OCI-LY7 (cell line): ENCODE measurements around the gene TOP1. TPM values are rescaled to one million over a fixed set of nuclear protein-coding genes. Genes with fewer than 3 reads are reported as not detected.

Experiments used
- BruUV-seq: library from RNA; stranded (reverse); fragments of 400-500 nt; replicated peaks from 2 replicates; lab custom pipeline; 2021; lab: Mats Ljungman, UMichigan
- CTCF ChIA-PET: fragments of 300-600 bp; sonication (Branson Sonifier 250); formaldehyde crosslinking; loops from one replicate; lab custom pipeline; 2022; ENCODE audit warnings: antibody characterized with exemption; ENCODE audit not compliant: unreplicated experiment; lab: Charles Lee
- POLR2A ChIA-PET: fragments of 300-600 bp; sonication (Branson Sonifier 250); formaldehyde crosslinking; loops from one replicate; lab custom pipeline; 2022; ENCODE audit warnings: antibody characterized with exemption; lab: Charles Lee
- DNase-seq: peaks from one replicate; pipeline ENCODE4 v3.0.0-alpha.2; 2015; ENCODE audit warnings: low spot score
- H2AFZ ChIP-seq: fragments of 200-600 bp; sonication (generic), shearing (Covaris generic); 2 replicates; pipeline ENCODE4 v1.6.1; 2014; ENCODE audit warnings: mild to moderate bottlenecking, antibody characterized with exemption, low read length, moderate library complexity
- H3K27ac ChIP-seq: fragments of 200-600 bp; sonication (generic); 2 replicates; pipeline ENCODE4 v1.5.1; 2014; ENCODE audit warnings: mixed run types, low read depth, mild to moderate bottlenecking, moderate library complexity, low read length, inconsistent platforms; ENCODE audit not compliant: poor library complexity, severe bottlenecking
- H3K36me3 ChIP-seq: fragments of 200-600 bp; sonication (generic); 2 replicates; pipeline ENCODE4 v1.6.1; 2014; ENCODE audit warnings: mild to moderate bottlenecking, antibody characterized with exemption, low read length, moderate library complexity, mixed read lengths; ENCODE audit not compliant: insufficient read depth
- H3K4me1 ChIP-seq: fragments of 200-600 bp; sonication (generic); 2 replicates; pipeline ENCODE4 v1.5.1; 2014; ENCODE audit warnings: mild to moderate bottlenecking, low read length; ENCODE audit not compliant: insufficient read depth, poor library complexity, severe bottlenecking
- H3K4me2 ChIP-seq: fragments of 200-600 bp; sonication (generic); 2 replicates; pipeline ENCODE4 v1.6.1; 2014; ENCODE audit warnings: mild to moderate bottlenecking, low read length
- H3K4me3 ChIP-seq: fragments of 200-600 bp; sonication (generic); 2 replicates; pipeline ENCODE4 v1.5.1; 2014; ENCODE audit warnings: mild to moderate bottlenecking, low read depth, low read length; ENCODE audit not compliant: poor library complexity, severe bottlenecking
- H3K79me2 ChIP-seq: fragments of 200-600 bp; sonication (generic); 2 replicates; pipeline ENCODE4 v1.6.1; 2016; ENCODE audit warnings: low read depth, mild to moderate bottlenecking, low read length, moderate library complexity, mixed read lengths; ENCODE audit not compliant: insufficient read depth
- H3K9me2 ChIP-seq: fragments of 200-600 bp; sonication (generic); 2 replicates; pipeline ENCODE4 v1.6.1; 2016; ENCODE audit warnings: mild to moderate bottlenecking, low read length, mixed read lengths; ENCODE audit not compliant: insufficient read depth
- H3K9me3 ChIP-seq: fragments of 200-600 bp; sonication (generic); 2 replicates; pipeline ENCODE4 v1.6.1; 2014; ENCODE audit warnings: mild to moderate bottlenecking, mixed run types, low read length, mixed read lengths
- H4K20me1 ChIP-seq: fragments of 200-600 bp; sonication (generic); 2 replicates; pipeline ENCODE4 v1.6.1; 2014; ENCODE audit warnings: mild to moderate bottlenecking, antibody characterized with exemption, low read length, moderate library complexity, mixed read lengths; ENCODE audit not compliant: insufficient read depth
- CTCF ChIP-seq: fragments of 200-600 bp; sonication (generic); conservative IDR thresholded peaks from 2 replicates; pipeline ENCODE4 v1.5.1; 2014; ENCODE audit warnings: mild to moderate bottlenecking, antibody characterized with exemption, low read length, moderate library complexity, mixed read lengths
- EZH2phosphoT487 ChIP-seq: fragments of 200-600 bp; sonication (generic); IDR thresholded peaks from 2 replicates; pipeline ENCODE4 v1.6.1; 2018; ENCODE audit warnings: low read depth, borderline replicate concordance, mild to moderate bottlenecking, mixed run types, antibody characterized with exemption, low read length, moderate library complexity, mixed read lengths
- intact Hi-C: fragments of 100-400 bp; cut with micrococcal nuclease; formaldehyde crosslinking; loops from one replicate; pipeline ENCODE4 v1.10.0; 2022; ENCODE audit not compliant: unreplicated experiment
- total RNA-seq, 2 experiments: library from RNA; depleted of rRNA in 1 of 2; stranded (reverse); fragments of >200 nt in 1 of 2; shearing (Covaris generic) in 1 of 2; gene quantifications; 2 replicates each; pipeline ENCODE4 v1.2.3, GENCODE V29; 2014 to 2022

The TOP1 gene
- total RNA-seq, 2 experiments from 2014 or later: 44.6 to 200 TPM

DNA sequence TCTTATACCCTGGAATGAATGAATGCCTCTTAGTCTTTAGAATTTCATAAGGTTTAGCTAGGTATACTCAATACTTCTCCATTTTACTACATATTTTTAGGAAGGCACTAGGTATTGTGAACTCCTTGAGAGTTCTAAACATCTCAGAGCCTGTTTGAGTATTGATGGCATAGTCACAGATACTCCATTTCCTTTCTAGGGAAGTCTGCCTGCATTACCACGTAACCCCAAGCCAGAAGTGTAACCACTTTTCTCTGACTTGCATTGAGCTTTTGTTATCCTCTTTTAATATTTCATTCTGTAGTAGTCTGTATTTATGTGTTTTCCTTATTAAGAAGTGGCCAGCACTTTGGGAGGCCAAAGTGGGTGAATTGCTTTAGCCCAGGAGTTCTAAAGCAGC, 12.2 kb downstream of the TOP1 start:
- intact Hi-C loops: no loop called here
- Histone ChIP-seq H2AFZ (no peak overlapping the region), H3K27ac (no peak overlapping the region), H3K4me3 (no peak overlapping the region), H3K36me3 (peaks cover 93% of the 10 kb centered on the region), H3K4me2 (no peak overlapping the region), H4K20me1 (peaks cover 21% of the 10 kb centered on the region), H3K79me2 (peaks cover 100% of the 10 kb centered on the region), H3K9me3 (no peaks in the 10 kb centered on the region), H3K9me2 (no peaks in the 10 kb centered on the region), H3K4me1 (peaks cover 34% of the 10 kb centered on the region)
- DNase-seq: no peak
- BruUV-seq: no TSS peak
- POLR2A ChIA-PET: interaction anchor here (0.6 to 2.6 kb wide), 7 partner anchors 9 to 50 kb away, joined by 3 to 14 read pairs (median 6); no protein-coding TSS in a partner anchor
- CTCF ChIA-PET: no interaction called here
- TF ChIP-seq EZH2phosphoT487: no peak

DNA sequence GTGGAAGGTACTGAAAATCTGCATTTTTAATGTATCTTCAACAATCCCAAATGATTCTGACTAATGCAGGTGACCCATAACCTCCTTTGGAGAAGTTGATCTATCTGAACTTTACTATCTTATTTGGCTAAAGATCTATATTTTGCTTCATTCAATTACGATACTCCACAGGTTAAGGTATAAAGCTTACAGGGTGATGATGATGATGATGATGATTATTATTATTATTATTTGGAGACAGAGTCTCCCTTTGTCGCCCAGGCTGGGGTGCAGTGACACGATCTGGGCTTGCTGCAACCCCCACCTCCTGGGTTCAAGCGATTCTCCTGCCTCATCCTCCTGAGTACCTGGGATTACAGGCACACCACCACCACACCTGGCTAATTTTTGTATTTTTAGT, 13.1 kb downstream of the TOP1 start:
- peaks cover 39% of the 10 kb centered on the region for H3K4me1 ChIP-seq
- intact Hi-C loops: no loop called here
- peaks cover 90% of the 10 kb centered on the region for H3K36me3 ChIP-seq
- TF ChIP-seq CTCF: no peak
- no peak for TF ChIP-seq EZH2phosphoT487
- H3K9me3 ChIP-seq: no peaks in the 10 kb centered on the region
- H3K4me3 ChIP-seq: no peak overlapping the region
- H2AFZ ChIP-seq: no peak overlapping the region
- no TSS peak for BruUV-seq
- H3K79me2 ChIP-seq: peaks cover 100% of the 10 kb centered on the region
- H3K9me2 ChIP-seq: no peaks in the 10 kb centered on the region
- ChIA-PET CTCF (no interaction called here), POLR2A (interaction anchor here (0.6 to 2.4 kb wide), 6 partner anchors 10 to 59 kb away, joined by 3 to 9 read pairs (median 6); no protein-coding TSS in a partner anchor)
- no peak overlapping the region for H3K4me2 ChIP-seq
- no peak for DNase-seq
- peaks cover 28% of the 10 kb centered on the region for H4K20me1 ChIP-seq
- H3K27ac ChIP-seq: no peak overlapping the region

DNA sequence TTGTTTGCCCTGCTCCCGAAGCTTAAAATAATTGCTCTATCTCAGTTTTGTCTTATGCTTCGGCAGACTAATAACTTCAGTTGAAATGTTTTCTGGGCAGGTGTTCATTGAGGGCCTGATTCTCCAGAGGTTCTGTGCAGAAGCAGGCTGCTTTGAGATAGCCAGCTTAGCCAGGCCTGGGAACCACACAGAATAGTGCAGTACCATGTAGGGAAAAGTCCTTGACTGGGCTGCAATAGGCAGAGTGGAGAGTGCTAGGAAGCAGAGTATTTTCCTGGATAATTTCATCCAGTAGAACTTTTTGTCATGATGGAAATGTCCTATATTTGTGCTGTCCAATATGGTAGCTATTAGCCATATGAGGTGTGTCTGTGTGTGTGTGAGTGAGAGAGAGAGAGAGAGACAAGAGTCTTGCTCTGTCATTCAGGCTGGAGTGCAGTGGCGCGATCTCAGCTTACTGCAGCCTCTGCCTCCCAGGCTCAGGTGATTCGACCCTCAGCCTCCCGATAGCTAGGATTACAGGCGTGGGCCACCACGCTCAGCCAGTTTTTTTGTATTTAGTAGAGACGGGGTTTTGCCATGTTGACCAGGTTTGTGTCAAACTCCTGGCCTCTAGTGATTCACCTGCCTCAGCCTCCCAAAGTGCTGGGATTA, 15.9 kb downstream of the TOP1 start:
- H3K79me2 ChIP-seq: peaks cover 100% of the 10 kb centered on the region
- H3K9me2 ChIP-seq: no peaks in the 10 kb centered on the region
- ChIA-PET POLR2A (interaction anchor here (2.8 to 4.9 kb wide), 2 partner anchors 13 to 53 kb away, joined by 23 to 52 read pairs; no protein-coding TSS in a partner anchor), CTCF (no interaction called here)
- no peak overlapping the region for H2AFZ ChIP-seq
- peaks cover 64% of the 10 kb centered on the region for H3K4me1 ChIP-seq
- H3K4me3 ChIP-seq: no peak overlapping the region
- H3K27ac ChIP-seq: no peak overlapping the region
- intact Hi-C loops: loop anchor here (5.0 kb wide), 1 partner anchor 52 kb away; no protein-coding TSS in a partner anchor
- H3K36me3 ChIP-seq: peaks cover 76% of the 10 kb centered on the region
- H4K20me1 ChIP-seq: peaks cover 41% of the 10 kb centered on the region
- DNase-seq: no peak
- H3K4me2 ChIP-seq: no peak overlapping the region
- BruUV-seq: no TSS peak
- TF ChIP-seq EZH2phosphoT487 (no peak), CTCF (no peak)
- no peaks in the 10 kb centered on the region for H3K9me3 ChIP-seq
